Measurements from ENCODE around the gene GZMM. TPM values are rescaled to one million over a fixed set of nuclear protein-coding genes. Genes with fewer than 3 reads are reported as not detected.

Gene GZMM
- total and polyA plus RNA-seq, 2 of the 13 experiments (the other 11 are each of a cell fraction or from before 2014, with no cell fraction given), result 0.07 TPM; not detected in 1

DNA sequence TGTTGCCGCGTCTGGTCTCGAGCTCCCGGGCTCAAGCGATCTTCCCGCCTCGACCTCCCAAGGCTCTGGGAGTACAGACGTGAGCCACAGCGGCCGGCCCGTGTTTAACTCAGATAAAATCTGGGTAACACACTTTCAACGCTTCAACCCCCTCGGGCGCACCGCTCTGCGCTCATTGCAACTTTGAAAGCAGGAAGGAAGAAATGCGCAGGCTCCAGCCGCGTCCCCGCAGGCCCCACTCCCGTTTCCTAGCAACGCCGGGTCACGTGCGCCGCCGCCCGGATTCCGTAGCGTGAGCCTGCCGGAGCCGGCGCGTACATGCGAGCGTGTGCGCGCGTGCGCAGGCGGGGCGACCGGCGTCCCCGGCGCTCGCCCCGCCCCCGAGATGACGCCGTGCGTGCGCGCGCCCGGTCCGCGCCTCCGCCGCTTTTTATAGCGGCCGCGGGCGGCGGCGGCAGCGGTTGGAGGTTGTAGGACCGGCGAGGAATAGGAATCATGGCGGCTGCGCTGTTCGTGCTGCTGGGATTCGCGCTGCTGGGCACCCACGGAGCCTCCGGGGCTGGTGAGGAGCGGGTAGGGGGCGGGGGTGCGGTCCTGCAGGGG, 28.4 kb downstream of the GZMM start, which contains the start of gene BSG (continued):
- TF ChIP-seq ZNF761 (CRISPR knock-in tag; conservative IDR thresholded peaks at IDR 0.05) (no peak), TOPORS (CRISPR knock-in tag; IDR thresholded peaks at IDR 0.05) (no peak), TBL1XR1 (IDR thresholded peaks at IDR 0.05; ENCODE audit: borderline replicate concordance, low read length, partially characterized antibody) (no peak), ZNF335 (CRISPR knock-in tag; IDR thresholded peaks at IDR 0.05) (no peak), KAT2B (IDR thresholded peaks at IDR 0.05; ENCODE audit: borderline replicate concordance, low read depth, low read length) (no peak), AKAP8 (CRISPR knock-in tag; IDR thresholded peaks at IDR 0.05) (peak; percentile 80; the same call in 1 of the 2 replicates), KDM4B (CRISPR knock-in tag; IDR thresholded peaks at IDR 0.05) (no peak), ZNF446 (CRISPR knock-in tag; IDR thresholded peaks at IDR 0.05) (peak; percentile 91), ZNF253 (CRISPR knock-in tag; IDR thresholded peaks at IDR 0.05; ENCODE audit: borderline replicate concordance) (no peak), MAZ (IDR thresholded peaks at IDR 0.05; ENCODE audit: borderline replicate concordance, low read depth, low read length) (peak; percentile 78), MAZ (CRISPR knock-in tag; IDR thresholded peaks at IDR 0.05; ENCODE audit: low read depth) (peak; percentile 78; the same call in 1 of the 2 replicates), ZNF570 (CRISPR knock-in tag; IDR thresholded peaks at IDR 0.05; ENCODE audit: borderline replicate concordance) (no peak), RFXANK (CRISPR knock-in tag; IDR thresholded peaks at IDR 0.05) (no peak), KDM2A (CRISPR knock-in tag; IDR thresholded peaks at IDR 0.05; ENCODE audit: borderline replicate concordance, low read depth) (peak; percentile 60; the same call in 1 of the 2 replicates), SOX6 (IDR thresholded peaks at IDR 0.05) (no peak), SOX6 (CRISPR knock-in tag; IDR thresholded peaks at IDR 0.05) (no peak), REPIN1 (CRISPR knock-in tag; IDR thresholded peaks at IDR 0.05; ENCODE audit: borderline replicate concordance, low read depth) (no peak; the same call in 1 of the 2 replicates)
- TF ChIP-seq, protein P1, sequence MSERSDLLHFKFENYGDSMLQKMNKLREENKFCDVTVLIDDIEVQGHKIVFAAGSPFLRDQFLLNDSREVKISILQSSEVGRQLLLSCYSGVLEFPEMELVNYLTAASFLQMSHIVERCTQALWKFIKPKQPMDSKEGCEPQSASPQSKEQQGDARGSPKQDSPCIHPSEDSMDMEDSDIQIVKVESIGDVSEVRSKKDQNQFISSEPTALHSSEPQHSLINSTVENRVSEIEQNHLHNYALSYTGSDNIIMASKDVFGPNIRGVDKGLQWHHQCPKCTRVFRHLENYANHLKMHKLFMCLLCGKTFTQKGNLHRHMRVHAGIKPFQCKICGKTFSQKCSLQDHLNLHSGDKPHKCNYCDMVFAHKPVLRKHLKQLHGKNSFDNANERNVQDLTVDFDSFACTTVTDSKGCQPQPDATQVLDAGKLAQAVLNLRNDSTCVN (CRISPR knock-in tag; IDR thresholded peaks at IDR 0.05; ENCODE audit: borderline replicate concordance), result no peak
- TF ChIP-seq, protein P2, sequence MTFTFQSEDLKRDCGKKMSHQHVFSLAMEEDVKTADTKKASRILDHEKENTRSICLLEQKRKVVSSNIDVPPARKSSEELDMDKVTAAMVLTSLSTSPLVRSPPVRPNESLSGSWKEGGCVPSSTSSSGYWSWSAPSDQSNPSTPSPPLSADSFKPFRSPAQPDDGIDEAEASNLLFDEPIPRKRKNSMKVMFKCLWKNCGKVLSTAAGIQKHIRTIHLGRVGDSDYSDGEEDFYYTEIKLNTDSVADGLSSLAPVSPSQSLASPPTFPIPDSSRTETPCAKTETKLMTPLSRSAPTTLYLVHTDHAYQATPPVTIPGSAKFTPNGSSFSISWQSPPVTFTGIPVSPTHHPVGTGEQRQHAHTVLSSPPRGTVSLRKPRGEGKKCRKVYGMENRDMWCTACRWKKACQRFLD (CRISPR knock-in tag; IDR thresholded peaks at IDR 0.05; ENCODE audit: borderline replicate concordance), result no peak
- TF ChIP-seq, protein P3, sequence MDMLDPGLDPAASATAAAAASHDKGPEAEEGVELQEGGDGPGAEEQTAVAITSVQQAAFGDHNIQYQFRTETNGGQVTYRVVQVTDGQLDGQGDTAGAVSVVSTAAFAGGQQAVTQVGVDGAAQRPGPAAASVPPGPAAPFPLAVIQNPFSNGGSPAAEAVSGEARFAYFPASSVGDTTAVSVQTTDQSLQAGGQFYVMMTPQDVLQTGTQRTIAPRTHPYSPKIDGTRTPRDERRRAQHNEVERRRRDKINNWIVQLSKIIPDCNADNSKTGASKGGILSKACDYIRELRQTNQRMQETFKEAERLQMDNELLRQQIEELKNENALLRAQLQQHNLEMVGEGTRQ (IDR thresholded peaks at IDR 0.05; ENCODE audit: low read depth, low read length), result peak; percentile 95
- TF ChIP-seq, protein P3 (CRISPR knock-in tag; IDR thresholded peaks at IDR 0.05; ENCODE audit: borderline replicate concordance), result peak; percentile 89; the same call in 1 of the 2 replicates
- TF ChIP-seq, protein P4, sequence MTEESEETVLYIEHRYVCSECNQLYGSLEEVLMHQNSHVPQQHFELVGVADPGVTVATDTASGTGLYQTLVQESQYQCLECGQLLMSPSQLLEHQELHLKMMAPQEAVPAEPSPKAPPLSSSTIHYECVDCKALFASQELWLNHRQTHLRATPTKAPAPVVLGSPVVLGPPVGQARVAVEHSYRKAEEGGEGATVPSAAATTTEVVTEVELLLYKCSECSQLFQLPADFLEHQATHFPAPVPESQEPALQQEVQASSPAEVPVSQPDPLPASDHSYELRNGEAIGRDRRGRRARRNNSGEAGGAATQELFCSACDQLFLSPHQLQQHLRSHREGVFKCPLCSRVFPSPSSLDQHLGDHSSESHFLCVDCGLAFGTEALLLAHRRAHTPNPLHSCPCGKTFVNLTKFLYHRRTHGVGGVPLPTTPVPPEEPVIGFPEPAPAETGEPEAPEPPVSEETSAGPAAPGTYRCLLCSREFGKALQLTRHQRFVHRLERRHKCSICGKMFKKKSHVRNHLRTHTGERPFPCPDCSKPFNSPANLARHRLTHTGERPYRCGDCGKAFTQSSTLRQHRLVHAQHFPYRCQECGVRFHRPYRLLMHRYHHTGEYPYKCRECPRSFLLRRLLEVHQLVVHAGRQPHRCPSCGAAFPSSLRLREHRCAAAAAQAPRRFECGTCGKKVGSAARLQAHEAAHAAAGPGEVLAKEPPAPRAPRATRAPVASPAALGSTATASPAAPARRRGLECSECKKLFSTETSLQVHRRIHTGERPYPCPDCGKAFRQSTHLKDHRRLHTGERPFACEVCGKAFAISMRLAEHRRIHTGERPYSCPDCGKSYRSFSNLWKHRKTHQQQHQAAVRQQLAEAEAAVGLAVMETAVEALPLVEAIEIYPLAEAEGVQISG (CRISPR knock-in tag; IDR thresholded peaks at IDR 0.05), result peak; percentile 53; the same call in 1 of the 2 replicates
- TF ChIP-seq, protein P5, sequence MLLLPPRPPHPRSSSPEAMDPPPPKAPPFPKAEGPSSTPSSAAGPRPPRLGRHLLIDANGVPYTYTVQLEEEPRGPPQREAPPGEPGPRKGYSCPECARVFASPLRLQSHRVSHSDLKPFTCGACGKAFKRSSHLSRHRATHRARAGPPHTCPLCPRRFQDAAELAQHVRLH (CRISPR knock-in tag; IDR thresholded peaks at IDR 0.05; ENCODE audit: borderline replicate concordance, low read depth), result peak; percentile 67; the same call in 1 of the 2 replicates

All from HepG2 (cell line).